ENCODE results near the gene CTRB1.
A peak's percentile ranks its signal among the peaks of the same experiment; 100 is the strongest.

Gene CTRB1

DNA sequence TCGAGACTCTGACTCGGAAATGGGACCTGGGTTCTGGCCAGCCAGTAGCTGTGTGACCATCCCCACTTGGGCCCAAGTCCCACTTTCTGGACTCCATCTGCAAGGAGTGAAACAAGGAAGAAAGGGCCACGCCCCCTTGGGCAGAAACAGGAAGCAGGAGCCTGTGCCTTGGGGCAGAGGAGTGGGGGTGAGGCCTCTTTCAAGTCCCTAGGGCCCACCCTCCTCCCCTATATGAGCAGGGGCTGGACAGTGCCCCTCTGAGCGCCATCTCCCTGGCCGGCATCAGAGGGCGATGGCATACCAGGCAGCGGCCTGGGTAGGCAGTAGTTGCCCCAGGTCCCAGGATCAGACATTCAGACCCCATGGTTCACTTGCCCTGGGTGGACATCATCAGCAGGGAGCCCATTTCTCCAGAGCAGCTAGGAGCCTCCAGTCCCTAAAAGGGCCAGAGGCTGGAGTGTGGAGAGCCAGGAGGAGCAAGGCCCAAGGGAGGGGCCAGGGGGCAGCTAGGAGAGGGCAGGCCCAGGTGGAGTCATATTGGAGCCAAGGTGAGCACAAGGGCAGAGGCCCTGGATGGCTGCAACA, 25.5 kb downstream of the CTRB1 start:
- H3K27ac ChIP-seq, result peak overlapping the region; percentile 94 to 98
- H3K4me3 ChIP-seq, result peak overlapping the region; percentile 48
- TF ChIP-seq, protein P1, sequence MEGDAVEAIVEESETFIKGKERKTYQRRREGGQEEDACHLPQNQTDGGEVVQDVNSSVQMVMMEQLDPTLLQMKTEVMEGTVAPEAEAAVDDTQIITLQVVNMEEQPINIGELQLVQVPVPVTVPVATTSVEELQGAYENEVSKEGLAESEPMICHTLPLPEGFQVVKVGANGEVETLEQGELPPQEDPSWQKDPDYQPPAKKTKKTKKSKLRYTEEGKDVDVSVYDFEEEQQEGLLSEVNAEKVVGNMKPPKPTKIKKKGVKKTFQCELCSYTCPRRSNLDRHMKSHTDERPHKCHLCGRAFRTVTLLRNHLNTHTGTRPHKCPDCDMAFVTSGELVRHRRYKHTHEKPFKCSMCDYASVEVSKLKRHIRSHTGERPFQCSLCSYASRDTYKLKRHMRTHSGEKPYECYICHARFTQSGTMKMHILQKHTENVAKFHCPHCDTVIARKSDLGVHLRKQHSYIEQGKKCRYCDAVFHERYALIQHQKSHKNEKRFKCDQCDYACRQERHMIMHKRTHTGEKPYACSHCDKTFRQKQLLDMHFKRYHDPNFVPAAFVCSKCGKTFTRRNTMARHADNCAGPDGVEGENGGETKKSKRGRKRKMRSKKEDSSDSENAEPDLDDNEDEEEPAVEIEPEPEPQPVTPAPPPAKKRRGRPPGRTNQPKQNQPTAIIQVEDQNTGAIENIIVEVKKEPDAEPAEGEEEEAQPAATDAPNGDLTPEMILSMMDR (IDR thresholded peaks at IDR 0.05), result no peak
- DNase-seq (ENCODE audit: low spot score), result no peak

GRCh38 chr16:75244844-75245758, 26.3 kb downstream of the CTRB1 start:
- TF ChIP-seq, protein P1 (IDR thresholded peaks at IDR 0.05), result no peak
- peak; percentile 98 for DNase-seq (ENCODE audit: low spot score)
- H3K27ac ChIP-seq, result peak overlapping the region; percentile 94 to 98
- peak overlapping the region; percentile 54 for H3K4me3 ChIP-seq

DNA sequence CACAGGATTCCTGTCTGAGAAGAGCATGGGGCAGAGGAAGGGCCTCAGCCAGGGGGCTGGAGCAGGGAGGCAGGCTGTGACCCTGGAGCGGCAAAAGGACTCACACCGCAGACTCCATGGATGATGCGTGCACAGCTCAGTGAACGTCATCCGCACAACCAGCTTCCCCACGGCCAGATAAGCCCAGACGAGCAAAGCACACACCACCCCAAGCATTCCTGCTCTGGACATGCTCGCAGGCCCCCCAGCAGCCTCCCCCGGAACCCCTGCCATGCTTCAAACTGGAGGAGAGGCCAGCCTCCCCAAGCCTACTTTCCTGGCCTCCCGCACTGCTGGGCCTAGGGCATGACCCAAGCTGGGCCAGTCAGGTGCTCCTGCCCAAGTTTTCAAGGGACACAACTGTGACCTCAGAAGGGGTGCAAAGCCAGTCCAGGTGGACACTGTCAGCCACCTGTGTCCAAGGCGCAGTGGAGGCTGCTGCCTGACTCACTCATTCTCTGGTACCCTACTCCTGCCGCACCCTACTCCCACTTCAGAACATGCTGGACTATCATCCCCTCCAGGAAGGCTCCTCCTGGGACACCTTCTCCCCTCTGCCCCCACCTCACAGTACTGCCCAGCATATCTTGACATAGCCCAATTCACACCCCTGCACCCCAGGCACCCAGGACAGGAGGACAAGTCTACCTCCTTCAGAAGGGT, 27.9 kb downstream of the CTRB1 start:
- TF ChIP-seq, protein P1 (IDR thresholded peaks at IDR 0.05), result no peak
- Histone ChIP-seq H3K27ac (peak overlapping the region; percentile 94 to 98), H3K4me3 (peak overlapping the region; percentile 88)
- no peak for DNase-seq (ENCODE audit: low spot score)

- Histone ChIP-seq H3K4me3 (peak overlapping the region; percentile 88), H3K27ac (peak overlapping the region; percentile 94 to 98)
- no peak for DNase-seq (ENCODE audit: low spot score)
- TF ChIP-seq, protein P1 (IDR thresholded peaks at IDR 0.05), result no peak
Measured at GRCh38 chr16:75247249-75247648, 28.5 kb downstream of the CTRB1 start.

DNA sequence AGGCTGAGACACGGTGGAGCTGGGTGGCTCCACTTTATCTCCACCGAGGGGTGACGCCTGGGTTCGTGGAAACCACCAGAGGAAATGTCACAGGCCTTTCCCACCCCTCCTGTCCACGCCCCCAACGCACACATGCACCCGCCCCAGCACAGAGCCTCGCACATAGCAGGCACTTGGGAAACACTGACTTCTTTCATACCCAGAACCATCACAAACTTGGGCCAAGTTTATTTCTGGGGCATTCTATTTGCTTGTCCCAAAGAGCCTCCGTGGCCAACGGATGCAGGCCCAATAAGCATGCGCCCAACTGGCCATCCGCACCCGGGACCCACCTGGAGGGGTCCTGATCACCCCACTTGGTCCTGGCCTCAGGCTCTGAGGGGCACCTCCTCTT, 29.4 kb downstream of the CTRB1 start:
- H3K27ac ChIP-seq, result peak overlapping the region; percentile 94 to 98
- DNase-seq (ENCODE audit: low spot score), result no peak
- peak overlapping the region; percentile 88 for H3K4me3 ChIP-seq
- TF ChIP-seq, protein P1 (IDR thresholded peaks at IDR 0.05), result no peak

- peak overlapping the region; percentile 94 to 98 for H3K27ac ChIP-seq
- H3K4me3 ChIP-seq, result peak overlapping the region; percentile 88
- TF ChIP-seq, protein P1 (IDR thresholded peaks at IDR 0.05), result no peak
- no peak for DNase-seq (ENCODE audit: low spot score)
Measured at GRCh38 chr16:75248536-75249380, 30.0 kb downstream of the CTRB1 start.

All from coronary artery (tissue), 2 donors.